Measurements from ENCODE around the gene KLHL12.
A peak's percentile ranks its signal among the peaks of the same experiment; 100 is the strongest.
"Not testable (repeated sequence)": the region's sequence is repeated elsewhere in the genome, so short reads cannot be mapped to it uniquely, and the experiment has no call there.

KLHL12 gene

DNA sequence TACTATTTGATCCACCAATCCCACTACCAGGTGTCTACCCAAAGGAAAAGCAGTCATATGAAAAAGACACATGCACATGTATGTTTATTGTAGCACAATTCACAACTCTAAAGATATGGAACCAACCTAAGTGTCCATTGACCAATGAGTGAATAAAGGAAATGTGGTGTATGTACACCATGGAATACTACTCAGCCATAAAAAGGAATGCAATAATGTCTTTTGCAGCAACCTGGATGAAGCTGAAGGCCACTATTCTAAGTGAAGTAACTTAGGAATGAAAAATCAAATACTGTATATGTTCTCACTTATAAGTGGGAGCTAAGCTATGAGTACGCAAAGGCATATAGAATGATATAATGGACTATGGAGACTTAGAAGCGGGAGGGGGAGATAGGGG, 18.4 kb upstream of the KLHL12 start:
- DNase-seq: no peak

DNA sequence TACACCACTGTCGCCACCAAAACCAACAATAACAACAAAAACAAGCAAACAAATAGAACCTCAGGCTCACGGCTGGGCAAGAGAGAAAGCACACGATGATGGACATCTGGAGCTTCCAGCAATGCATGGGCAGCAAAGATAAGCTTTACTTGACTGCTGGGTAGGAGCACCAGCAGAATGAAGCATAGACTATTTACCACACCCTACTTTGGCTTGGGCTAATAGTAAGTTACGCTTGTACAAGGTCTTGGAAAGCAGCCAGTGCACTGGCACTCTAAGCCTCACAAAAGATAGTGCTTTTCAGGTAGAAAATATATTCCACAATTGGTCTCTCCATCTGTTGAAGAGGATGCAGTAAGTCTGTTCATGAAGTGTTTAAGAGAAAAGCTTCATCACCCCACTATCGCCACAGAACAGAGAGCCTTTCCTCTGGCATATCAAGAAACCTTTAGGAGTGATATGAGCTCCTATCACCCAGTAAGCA, 17.4 kb upstream of the KLHL12 start:
- DNase-seq: no peak

- no peak for DNase-seq
Observed at GRCh38 chr1:202942426-202942825, 15.4 kb upstream of the KLHL12 start.

DNA sequence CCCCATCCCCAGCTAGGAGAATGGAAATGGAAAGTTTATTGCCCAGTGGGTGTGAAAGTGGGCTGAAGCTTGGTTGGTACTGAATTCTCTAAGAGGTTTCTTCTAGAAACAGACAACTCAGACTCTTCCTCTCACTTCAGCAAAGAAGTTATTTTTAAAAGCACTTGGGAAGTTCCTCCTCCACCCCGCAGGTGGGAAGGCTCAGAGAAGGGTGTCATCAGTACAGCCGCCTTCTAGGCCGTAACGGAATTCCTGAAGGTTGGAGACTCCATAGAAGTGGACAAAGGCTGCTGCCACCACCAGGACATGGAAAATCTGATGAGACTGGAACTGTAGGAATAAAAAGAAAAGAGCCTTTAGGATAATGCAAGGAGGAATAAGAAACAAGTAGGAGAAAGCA, 14.3 kb upstream of the KLHL12 start:
- DNase-seq: no peak

- no peak for DNase-seq
Observed at GRCh38 chr1:202940561-202940960, 13.5 kb upstream of the KLHL12 start.

- DNase-seq: no peak
Observed at GRCh38 chr1:202938287-202938925, 11.4 kb upstream of the KLHL12 start.

DNA sequence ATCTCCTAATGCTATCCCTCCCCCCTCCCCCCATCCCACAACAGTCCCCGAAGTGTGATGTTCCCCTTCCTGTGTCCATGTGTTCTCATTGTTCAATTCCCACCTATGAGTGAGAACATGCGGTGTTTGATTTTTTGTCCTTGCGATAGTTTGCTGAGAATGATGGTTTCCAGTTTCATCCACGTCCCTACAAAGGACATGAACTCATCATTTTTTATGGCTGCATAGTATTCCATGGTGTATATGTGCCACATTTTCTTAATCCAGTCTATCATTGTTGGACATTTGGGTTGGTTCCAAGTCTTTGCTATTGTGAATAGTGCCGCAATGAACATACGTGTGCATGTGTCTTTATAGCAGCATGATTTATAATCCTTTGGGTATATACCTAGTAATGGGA, 9.4 kb upstream of the KLHL12 start:
- DNase-seq: not testable (repeated sequence)

GRCh38 chr1:202935844-202936243, 8.8 kb upstream of the KLHL12 start:
- DNase-seq: peak; percentile 39 to 65 (median 53)

DNA sequence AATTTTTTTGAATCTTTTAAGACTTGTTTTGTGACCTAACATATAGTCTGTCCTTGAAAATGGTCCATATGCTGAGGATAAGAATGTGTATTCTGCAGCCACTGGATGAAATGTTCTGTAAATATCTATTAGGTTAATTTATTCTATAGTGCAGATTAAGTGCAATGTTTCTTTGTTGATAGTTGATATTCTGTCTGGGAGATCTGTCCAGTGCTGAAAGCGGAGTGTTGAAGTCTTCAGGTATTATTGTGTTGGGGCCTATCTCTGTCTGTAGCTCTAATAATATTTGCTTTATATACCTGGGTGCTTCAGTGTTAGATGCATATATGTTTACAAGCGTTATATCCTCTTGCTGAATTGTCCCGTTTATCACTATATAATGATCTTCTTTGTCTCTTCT, 7.7 kb upstream of the KLHL12 start:
- DNase-seq: no peak

DNA sequence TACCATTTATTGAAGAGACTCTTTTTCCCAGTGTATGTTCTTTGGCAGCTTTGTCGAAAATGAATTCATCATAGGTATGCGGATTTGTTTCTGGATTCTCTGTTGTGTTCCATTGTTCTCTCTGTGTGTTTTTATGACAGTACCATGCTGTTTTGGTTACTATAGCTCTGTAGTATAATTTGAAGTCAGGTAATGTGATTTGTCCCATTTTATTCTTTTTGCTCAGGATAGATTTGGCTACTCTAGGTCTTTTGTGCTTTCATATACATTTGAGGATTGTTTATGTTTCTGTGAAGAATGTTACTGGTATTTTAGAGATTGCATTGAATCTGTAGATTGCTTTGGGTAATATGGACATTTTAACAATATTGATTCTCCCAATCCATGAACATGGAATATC, 5.4 kb upstream of the KLHL12 start:
- DNase-seq: no peak

GRCh38 chr1:202923533-202923932, 3.5 kb downstream of the KLHL12 start:
- no peak for DNase-seq

DNA sequence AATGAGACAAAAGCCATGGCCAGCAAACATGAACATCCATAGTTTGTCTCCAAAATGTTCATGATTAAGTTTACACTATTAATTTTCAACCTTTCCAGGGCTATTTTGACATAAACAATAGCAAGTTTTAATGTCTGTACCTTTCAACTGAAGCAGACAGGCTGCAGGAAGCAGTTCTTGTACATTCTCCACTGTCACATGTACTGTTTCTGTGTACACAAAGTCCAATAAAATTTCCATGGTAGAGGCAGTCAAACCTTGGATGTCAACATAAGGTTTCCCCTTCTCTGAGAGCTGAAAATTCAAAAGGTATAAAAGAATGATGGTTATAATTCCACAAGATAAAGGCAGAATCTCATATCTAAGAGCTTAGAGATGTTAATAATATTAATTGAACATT, 7.4 kb downstream of the KLHL12 start:
- DNase-seq: no peak

- DNase-seq: no peak
Observed at GRCh38 chr1:202915146-202915545, 11.9 kb downstream of the KLHL12 start.

GRCh38 chr1:202912476-202912875, 14.6 kb downstream of the KLHL12 start:
- DNase-seq: not testable (repeated sequence)

DNA sequence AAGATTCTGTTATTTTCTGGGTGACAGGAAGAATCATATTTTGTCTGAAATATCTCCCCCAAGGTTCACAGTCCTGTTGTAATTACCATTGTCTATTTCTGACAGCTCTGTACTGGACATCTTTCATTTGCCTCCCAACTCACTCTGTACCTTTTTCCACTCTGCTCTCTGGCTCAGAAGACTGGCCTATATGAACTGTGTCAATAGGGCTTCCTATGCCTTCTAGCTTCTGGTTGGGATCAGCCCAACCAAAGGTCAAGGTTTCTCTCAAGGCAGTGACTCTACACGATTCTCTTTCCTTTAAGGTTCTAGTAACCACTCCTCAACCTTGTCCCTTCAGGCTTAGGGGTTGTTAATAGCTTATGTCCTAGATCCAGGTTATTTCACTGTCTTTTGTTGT, 17.5 kb downstream of the KLHL12 start:
- DNase-seq: no peak

DNA sequence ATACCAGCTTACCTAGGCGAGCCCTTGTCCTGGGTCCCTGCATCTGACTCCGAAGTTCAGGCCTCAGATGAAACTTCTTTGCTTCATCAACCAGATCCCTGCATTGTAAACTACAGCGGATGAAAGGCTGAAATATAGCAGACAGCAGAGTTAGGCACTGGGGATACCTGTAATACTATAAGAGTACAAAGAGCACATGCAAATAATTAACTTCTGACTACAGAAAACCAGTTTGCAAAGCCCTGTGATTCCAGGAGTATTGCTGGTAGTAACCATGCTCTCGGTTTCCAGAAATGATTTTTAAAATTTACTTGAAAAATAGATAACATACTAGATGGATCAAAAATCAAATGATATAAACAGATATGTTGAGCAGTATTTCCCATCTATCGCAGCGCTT, 18.0 kb downstream of the KLHL12 start:
- DNase-seq: no peak

GRCh38 chr1:202905331-202905730, 21.7 kb downstream of the KLHL12 start:
- DNase-seq: no peak

GRCh38 chr1:202903808-202904207, 23.2 kb downstream of the KLHL12 start:
- not testable (repeated sequence) for DNase-seq

GRCh38 chr1:202901555-202901954, 25.5 kb downstream of the KLHL12 start:
- no peak for DNase-seq

GRCh38 chr1:202892501-202892900, 34.5 kb downstream of the KLHL12 start:
- DNase-seq: no peak

DNA sequence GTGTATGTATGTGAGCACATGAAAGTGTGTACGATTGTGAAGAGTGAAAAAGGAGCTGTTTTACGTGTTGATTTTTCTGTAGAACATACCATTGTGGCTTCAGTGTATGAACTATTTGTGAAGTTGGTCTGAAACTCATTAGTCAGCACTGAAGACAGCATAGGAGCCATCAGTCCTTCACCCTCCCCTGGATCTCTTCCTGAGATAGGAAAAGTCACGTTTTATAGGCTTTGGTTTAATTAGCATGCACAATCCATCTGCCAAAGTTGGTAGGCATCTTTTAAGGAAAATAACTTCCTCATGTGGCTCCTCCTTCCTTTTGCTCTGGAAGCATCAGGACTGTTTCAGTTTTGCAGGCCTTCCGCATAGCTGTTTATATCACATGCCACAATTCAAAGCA, 36.6 kb downstream of the KLHL12 start:
- no peak for DNase-seq

GRCh38 chr1:202888531-202889360, 38.3 kb downstream of the KLHL12 start, which contains the start of gene RABIF:
Gene RABIF (minus strand): TSS chr1:202889149. CDS start chr1:202889098, 51 bp downstream.
- DNase-seq: peak; percentile 98 to 99 (median 98)

DNA sequence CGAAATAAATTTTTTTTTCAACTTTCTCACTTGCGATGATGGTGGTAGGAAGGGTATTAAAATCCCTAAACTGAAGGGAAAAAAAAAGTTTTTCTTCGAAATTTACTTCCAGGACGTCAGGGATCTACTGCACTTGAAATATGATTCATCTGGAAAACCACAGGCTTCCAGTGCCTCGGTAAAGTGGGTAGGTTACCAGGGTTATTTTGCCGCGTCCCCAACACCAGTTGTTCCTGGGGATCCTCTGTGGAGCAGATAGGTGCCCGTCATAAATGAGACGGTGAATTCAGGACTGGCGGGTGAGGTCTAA, 38.9 kb downstream of the KLHL12 start:
- DNase-seq: peak; percentile 53 to 76 (median 67)

- DNase-seq: no peak
Observed at GRCh38 chr1:202880961-202881460, 46.0 kb downstream of the KLHL12 start.
